ENCODE data around the gene BANK1.

Gene BANK1

GRCh38 chr4:102022343-102022742, 231.8 kb downstream of the BANK1 start:
- TF ChIP-seq CSDC2 (CRISPR knock-in tag; IDR thresholded peaks at IDR 0.05) (no peak), ZFP3 (CRISPR knock-in tag; IDR thresholded peaks at IDR 0.05) (no peak), TCF4 (CRISPR knock-in tag; IDR thresholded peaks at IDR 0.05; ENCODE audit: borderline replicate concordance) (no peak), SNAI2 (CRISPR knock-in tag; IDR thresholded peaks at IDR 0.05) (no peak), ZFP30 (CRISPR knock-in tag; IDR thresholded peaks at IDR 0.05) (no peak), POU6F1 (CRISPR knock-in tag; IDR thresholded peaks at IDR 0.05; ENCODE audit: borderline replicate concordance, low read depth) (no peak), ZC3H10 (CRISPR knock-in tag; IDR thresholded peaks at IDR 0.05) (no peak), ESRRG (CRISPR knock-in tag; IDR thresholded peaks at IDR 0.05) (no peak), CREB5 (CRISPR knock-in tag; IDR thresholded peaks at IDR 0.05; ENCODE audit: low read depth) (no peak)
- no peak for ATAC-seq

GRCh38 chr4:102027961-102028360, 237.4 kb downstream of the BANK1 start:
- TF ChIP-seq CSDC2 (CRISPR knock-in tag; IDR thresholded peaks at IDR 0.05) (no peak), ESRRG (CRISPR knock-in tag; IDR thresholded peaks at IDR 0.05) (no peak), ZFP3 (CRISPR knock-in tag; IDR thresholded peaks at IDR 0.05) (no peak), CREB5 (CRISPR knock-in tag; IDR thresholded peaks at IDR 0.05; ENCODE audit: low read depth) (no peak), ZC3H10 (CRISPR knock-in tag; IDR thresholded peaks at IDR 0.05) (no peak)
- no peak for ATAC-seq

GRCh38 chr4:102031406-102031805, 240.9 kb downstream of the BANK1 start:
- TF ChIP-seq SNAI2 (CRISPR knock-in tag; IDR thresholded peaks at IDR 0.05) (no peak), ZC3H10 (CRISPR knock-in tag; IDR thresholded peaks at IDR 0.05) (no peak), CSDC2 (CRISPR knock-in tag; IDR thresholded peaks at IDR 0.05) (no peak), PATZ1 (CRISPR knock-in tag; IDR thresholded peaks at IDR 0.05; ENCODE audit: borderline replicate concordance) (no peak), ZNF565 (CRISPR knock-in tag; conservative IDR thresholded peaks at IDR 0.05; ENCODE audit: low read depth) (no peak), ISL1 (CRISPR knock-in tag; IDR thresholded peaks at IDR 0.05) (no peak), TSHZ2 (CRISPR knock-in tag; IDR thresholded peaks at IDR 0.05) (no peak), RARB (CRISPR knock-in tag; IDR thresholded peaks at IDR 0.05) (no peak), CREB5 (CRISPR knock-in tag; IDR thresholded peaks at IDR 0.05; ENCODE audit: low read depth) (no peak), POU6F1 (CRISPR knock-in tag; IDR thresholded peaks at IDR 0.05; ENCODE audit: borderline replicate concordance, low read depth) (no peak), CSRNP3 (CRISPR knock-in tag; IDR thresholded peaks at IDR 0.05) (no peak), GLIS3 (CRISPR knock-in tag; IDR thresholded peaks at IDR 0.05) (no peak), ZFP3 (CRISPR knock-in tag; IDR thresholded peaks at IDR 0.05) (no peak), TCF4 (CRISPR knock-in tag; IDR thresholded peaks at IDR 0.05; ENCODE audit: borderline replicate concordance) (no peak), ZFP30 (CRISPR knock-in tag; IDR thresholded peaks at IDR 0.05) (no peak), PPARA (CRISPR knock-in tag; IDR thresholded peaks at IDR 0.05; ENCODE audit: borderline replicate concordance) (no peak), OSR1 (CRISPR knock-in tag; IDR thresholded peaks at IDR 0.05) (no peak), BACH2 (CRISPR knock-in tag; IDR thresholded peaks at IDR 0.05; ENCODE audit: borderline replicate concordance) (no peak)
- ATAC-seq, result no peak
